HepG2 (cell line): Measurements from ENCODE around the gene CYCS. TPM values are rescaled to one million over a fixed set of nuclear protein-coding genes. Genes with fewer than 3 reads are reported as not detected.
A peak's percentile ranks its signal among the peaks of the same experiment; 100 is the strongest.

Experiments
- ATAC-seq: fragments of 200-7000 bp; cut with Tn5 transposase; 3 replicates; pipeline ENCODE4 v1.9.1; 2020; ENCODE audit warnings: mild to moderate bottlenecking, moderate library complexity
- BruUV-seq: library from RNA; stranded (reverse); fragments of 400-500 nt; replicated peaks from 2 replicates; lab custom pipeline; 2021; lab: Mats Ljungman, UMichigan
- CTCF ChIA-PET: fragments of 300-600 bp; formaldehyde crosslinking; extraction: SDS; loops from one replicate; lab custom pipeline; 2021; ENCODE audit warnings: low total read pairs, inconsistent platforms, low intra/inter-chr PET ratio; lab: Yijun Ruan, JAX
- POLR2A ChIA-PET: fragments of 350-600 bp; sonication (Branson Sonifier 250); formaldehyde crosslinking; loops from one replicate; lab custom pipeline; 2020; ENCODE audit warnings: antibody characterized with exemption, inconsistent platforms; lab: Yijun Ruan, JAX
- DNase-seq: peaks from one replicate; pipeline ENCODE4 v3.0.0-alpha.2; 2015; ENCODE audit warnings: low spot score
- FAIRE-seq: peaks from 3 replicates; lab custom pipeline; 2011; peaks lifted over from hg19 to GRCh38; lab: Jason Lieb, UNC
- H2AFZ ChIP-seq: one replicate; pipeline ENCODE4 v1.6.1; 2011; ENCODE audit warnings: low read length, inconsistent platforms
- H3K27ac ChIP-seq: fragments of 300-600 bp; 3 replicates; pipeline ENCODE4 v1.8.0; 2011; ENCODE audit warnings: mixed run types, mild to moderate bottlenecking, mixed read lengths, low read length, inconsistent platforms; ENCODE audit not compliant: insufficient read depth; ENCODE audit errors: extremely low read length
- H3K27me3 ChIP-seq, 2 experiments: fragments of 200-600 bp in 1 of 2; 2 replicates in 1 of 2; 3 replicates in 1 of 2; pipeline versions ENCODE4 v1.6.0 to v1.8.0; 2011; ENCODE audit warnings: low read length in 2 of 2, mild to moderate bottlenecking in 2 of 2, moderate library complexity in 2 of 2, inconsistent platforms in 1 of 2; ENCODE audit not compliant: insufficient read depth in 2 of 2, control insufficient read depth in 1 of 2
- H3K36me3 ChIP-seq, 2 experiments: fragments of 200-600 bp in 1 of 2; replicated peaks in 1 of 2; 2 replicates in 1 of 2; 3 replicates in 1 of 2; pipeline versions ENCODE4 v1.5.1 to v1.8.0; 2011; ENCODE audit warnings: low read length in 2 of 2, inconsistent platforms in 1 of 2; ENCODE audit not compliant: insufficient read depth in 2 of 2, control insufficient read depth in 1 of 2
- H3K4me1 ChIP-seq: 2 replicates; pipeline ENCODE4 v1.5.1; 2012; ENCODE audit warnings: low read length, inconsistent platforms; ENCODE audit not compliant: insufficient read depth
- H3K4me2 ChIP-seq: 2 replicates; pipeline ENCODE4 v1.6.0; 2011; ENCODE audit warnings: low read depth, low read length, inconsistent platforms
- H3K4me3 ChIP-seq, 3 experiments: fragments of 200-600 bp in 1 of 3; sonication (generic), shearing (Covaris generic) in 1 of 3; replicated peaks in 1 of 3; 2 replicates each; pipeline ENCODE4 v1.5.1; 2011 to 2016; ENCODE audit warnings: low read length in 3 of 3, inconsistent platforms in 2 of 3, low read depth in 2 of 3, mild to moderate bottlenecking in 2 of 3, control low read depth in 1 of 3, mixed read lengths in 1 of 3; ENCODE audit not compliant: insufficient read depth in 1 of 3
- H3K79me2 ChIP-seq: one replicate; pipeline ENCODE4 v1.6.1; 2011; ENCODE audit warnings: low read length, inconsistent platforms; ENCODE audit not compliant: insufficient read depth
- H3K9ac ChIP-seq: 2 replicates; pipeline ENCODE4 v1.6.0; 2011; ENCODE audit warnings: mild to moderate bottlenecking, low read depth, low read length, inconsistent platforms; ENCODE audit not compliant: insufficient read depth
- H3K9me3 ChIP-seq: 2 replicates; pipeline ENCODE4 v1.5.1; 2012; ENCODE audit warnings: mild to moderate bottlenecking, low read length
- H4K20me1 ChIP-seq: 2 replicates; pipeline ENCODE4 v1.6.0; 2011; ENCODE audit warnings: inconsistent platforms, mild to moderate bottlenecking, low read length, moderate library complexity; ENCODE audit not compliant: insufficient read depth
- AGO1 ChIP-seq: fragments of 200-400 bp; formaldehyde crosslinking; IDR thresholded peaks from 2 replicates; pipeline ENCODE4 v1.6.1; 2017; ENCODE audit warnings: mild to moderate bottlenecking, low read depth, low read length, moderate library complexity; ENCODE audit not compliant: poor library complexity, severe bottlenecking
- FLYWCH1 ChIP-seq: sonication (generic); formaldehyde crosslinking; IDR thresholded peaks from 2 replicates; pipeline ENCODE4 v1.8.1; 2023; ENCODE audit warnings: mild to moderate bottlenecking, missing genetic modification reagents
- HOXA5 ChIP-seq: sonication (generic); formaldehyde crosslinking; IDR thresholded peaks from 2 replicates; pipeline ENCODE4 v1.4.0; 2020; ENCODE audit warnings: missing genetic modification reagents
- NCOR1 ChIP-seq: fragments of 200-600 bp; sonication (generic); IDR thresholded peaks from 2 replicates; pipeline ENCODE4 v1.7.0; 2017; ENCODE audit warnings: antibody characterized with exemption, low read length, borderline replicate concordance
- PAX8 ChIP-seq: sonication (generic); formaldehyde crosslinking; IDR thresholded peaks from 2 replicates; pipeline ENCODE4 v1.8.0; 2022; ENCODE audit warnings: mild to moderate bottlenecking, missing genetic modification reagents, borderline replicate concordance
- POLR2AphosphoS2 ChIP-seq: IDR thresholded peaks from 2 replicates; pipeline ENCODE4 v1.6.1; 2011; ENCODE audit warnings: low read depth, low read length, improper control_type of control experiment
- SAP130 ChIP-seq: IDR thresholded peaks from 2 replicates; pipeline ENCODE4 v1.6.1; 2016; ENCODE audit warnings: low read depth
- SETDB1 ChIP-seq: sonication (generic); formaldehyde crosslinking; IDR thresholded peaks from 2 replicates; pipeline ENCODE4 v1.5.1; 2020; ENCODE audit warnings: missing genetic modification reagents, mild to moderate bottlenecking, borderline replicate concordance
- SRY ChIP-seq: sonication (generic); formaldehyde crosslinking; IDR thresholded peaks from 2 replicates; pipeline ENCODE4 v1.8.0; 2022; ENCODE audit warnings: mild to moderate bottlenecking, missing genetic modification reagents
- TAF1 ChIP-seq: sonication (generic); formaldehyde crosslinking; IDR thresholded peaks from 2 replicates; pipeline ENCODE4 v1.4.0; 2020; ENCODE audit warnings: missing genetic modification reagents
- TOE1 ChIP-seq: sonication (generic); formaldehyde crosslinking; IDR thresholded peaks from 2 replicates; pipeline ENCODE4 v1.4.0; 2020; ENCODE audit warnings: mild to moderate bottlenecking, missing genetic modification reagents
- ZBTB3 ChIP-seq: sonication (generic); formaldehyde crosslinking; IDR thresholded peaks from 2 replicates; pipeline ENCODE4 v1.4.0; 2020; ENCODE audit warnings: low read depth, mild to moderate bottlenecking, moderate library complexity, missing genetic modification reagents, borderline replicate concordance
- ZNF121 ChIP-seq: sonication (generic); formaldehyde crosslinking; IDR thresholded peaks from 2 replicates; pipeline ENCODE4 v1.5.0; 2020; ENCODE audit warnings: mild to moderate bottlenecking, missing genetic modification reagents
- ZNF326 ChIP-seq: sonication (generic); formaldehyde crosslinking; IDR thresholded peaks from 2 replicates; pipeline ENCODE4 v1.4.0; 2020; ENCODE audit warnings: missing genetic modification reagents, borderline replicate concordance
- ZNF557 ChIP-seq: sonication (generic); formaldehyde crosslinking; IDR thresholded peaks from 2 replicates; pipeline ENCODE4 v1.4.0; 2020; ENCODE audit warnings: missing genetic modification reagents
- ZNF562 ChIP-seq: sonication (generic); formaldehyde crosslinking; IDR thresholded peaks from 2 replicates; pipeline ENCODE4 v1.8.0; 2022; ENCODE audit warnings: missing genetic modification reagents, borderline replicate concordance
- WGBS: methylation state at CpG from one replicate; pipeline ENCODE4 v1.1.6; 2017; ENCODE audit warnings: low lambda C conversion rate; 5-methylcytosine and 5-hydroxymethylcytosine counted together
- in situ Hi-C: cut with HindIII; loops from 2 replicates; pipeline ENCODE4 v1.10.0; 2017; ENCODE audit warnings: low pct_unique_long_range_greater_than_20kb; ENCODE audit not compliant: extremely low pct_ligation_motif_present
- intact Hi-C: fragments of 100-400 bp; cut with micrococcal nuclease; formaldehyde crosslinking; loops from one replicate; pipeline ENCODE4 v1.10.0; 2022; ENCODE audit not compliant: unreplicated experiment
- polyA plus RNA-seq, 8 experiments: library from polyadenylated mRNA; depleted of rRNA in 3 of 8; stranded (reverse) in 7 of 8; unstranded in 1 of 8; fragments of >200 nt; fragmentation: Illumina TruSeq in 4 of 8; extraction: Trizol in 4 of 8; gene quantifications; 2 replicates each; pipeline versions ENCODE4 v1.2.1 to v1.2.3, GENCODE V29; 2011 to 2016; ENCODE audit warnings: low read depth in 4 of 8, missing spikeins in 1 of 8, mixed read lengths in 1 of 8; ENCODE audit not compliant: insufficient read depth in 1 of 8
- total RNA-seq, 5 experiments: library from RNA; depleted of rRNA; stranded (reverse); fragments of >200 nt; fragmentation: Illumina TruSeq; extraction: Trizol; gene quantifications; 2 replicates each; pipeline ENCODE4 v1.2.3, GENCODE V29; 2016; ENCODE audit warnings: low read depth in 1 of 5
- TF ChIP-seq, protein P1 (sequence below): sonication (generic); formaldehyde crosslinking; conservative IDR thresholded peaks from 2 replicates; pipeline ENCODE4 v1.8.0; 2022; ENCODE audit warnings: low read depth, missing genetic modification reagents
- TF ChIP-seq, protein P2 (sequence below), 2 experiments: IDR thresholded peaks; 2 replicates each; pipeline ENCODE4 v1.6.1; 2011 to 2012; ENCODE audit warnings: low read length in 2 of 2, borderline replicate concordance in 1 of 2, low read depth in 1 of 2, mild to moderate bottlenecking in 1 of 2, moderate library complexity in 1 of 2

Gene CYCS
- total and polyA plus RNA-seq, 2 of the 13 experiments (the other 11 are each of a cell fraction or from before 2014, with no cell fraction given): 35.9 to 202 TPM

DNA sequence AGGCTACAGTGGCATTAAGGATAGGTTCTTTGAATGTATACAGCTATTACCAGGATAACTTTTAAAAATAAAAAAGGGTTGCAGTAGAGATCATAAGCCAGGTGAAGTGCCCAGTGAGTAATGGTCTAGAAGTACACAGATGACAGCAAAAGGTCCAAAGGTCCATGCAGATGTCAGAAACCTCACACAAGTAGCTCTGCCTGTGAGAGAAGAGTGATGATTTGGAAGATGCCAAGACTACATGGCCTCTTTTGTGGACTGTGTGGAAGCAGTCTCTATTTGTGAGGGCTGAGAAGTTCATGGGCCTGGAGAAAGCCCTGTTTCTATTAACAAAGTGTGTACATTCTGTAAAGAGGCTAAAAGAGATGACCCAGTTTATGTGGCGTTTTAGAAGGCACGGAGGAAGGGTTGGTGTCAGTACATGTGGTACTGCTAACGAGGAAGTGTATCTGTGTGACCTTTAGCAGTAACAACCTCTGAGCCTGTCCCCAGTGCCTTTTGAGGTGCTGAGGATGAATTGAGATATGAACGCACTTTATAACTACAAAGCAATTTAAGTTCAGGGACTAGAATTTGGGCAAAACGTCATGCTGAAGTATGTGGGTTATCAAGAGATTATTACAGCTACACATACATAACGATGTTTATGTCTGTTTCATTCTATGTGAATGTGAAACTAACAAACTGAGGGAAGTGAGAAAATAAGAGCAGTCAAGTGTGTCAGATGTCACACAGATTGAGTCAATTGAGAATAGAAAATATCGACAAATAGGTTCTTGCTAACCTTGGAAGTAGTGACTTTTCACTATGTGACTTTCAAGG is 7.6 kb downstream of the CYCS start (continued):
- TF ChIP-seq, protein P1, sequence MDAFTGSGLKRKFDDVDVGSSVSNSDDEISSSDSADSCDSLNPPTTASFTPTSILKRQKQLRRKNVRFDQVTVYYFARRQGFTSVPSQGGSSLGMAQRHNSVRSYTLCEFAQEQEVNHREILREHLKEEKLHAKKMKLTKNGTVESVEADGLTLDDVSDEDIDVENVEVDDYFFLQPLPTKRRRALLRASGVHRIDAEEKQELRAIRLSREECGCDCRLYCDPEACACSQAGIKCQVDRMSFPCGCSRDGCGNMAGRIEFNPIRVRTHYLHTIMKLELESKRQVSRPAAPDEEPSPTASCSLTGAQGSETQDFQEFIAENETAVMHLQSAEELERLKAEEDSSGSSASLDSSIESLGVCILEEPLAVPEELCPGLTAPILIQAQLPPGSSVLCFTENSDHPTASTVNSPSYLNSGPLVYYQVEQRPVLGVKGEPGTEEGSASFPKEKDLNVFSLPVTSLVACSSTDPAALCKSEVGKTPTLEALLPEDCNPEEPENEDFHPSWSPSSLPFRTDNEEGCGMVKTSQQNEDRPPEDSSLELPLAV (CRISPR knock-in tag): no peak
- TF ChIP-seq SAP130 (CRISPR knock-in tag) (peak; percentile 40; the same call in 1 of the 2 replicates), ZNF326 (CRISPR knock-in tag) (no peak), POLR2AphosphoS2 (peak; percentile 74; the same call in 1 of the 2 replicates), SETDB1 (CRISPR knock-in tag) (no peak), TAF1 (CRISPR knock-in tag) (no peak), NCOR1 (no peak), ZNF557 (CRISPR knock-in tag) (no peak)
- TF ChIP-seq, all 625 proteins: peak for 10

DNA sequence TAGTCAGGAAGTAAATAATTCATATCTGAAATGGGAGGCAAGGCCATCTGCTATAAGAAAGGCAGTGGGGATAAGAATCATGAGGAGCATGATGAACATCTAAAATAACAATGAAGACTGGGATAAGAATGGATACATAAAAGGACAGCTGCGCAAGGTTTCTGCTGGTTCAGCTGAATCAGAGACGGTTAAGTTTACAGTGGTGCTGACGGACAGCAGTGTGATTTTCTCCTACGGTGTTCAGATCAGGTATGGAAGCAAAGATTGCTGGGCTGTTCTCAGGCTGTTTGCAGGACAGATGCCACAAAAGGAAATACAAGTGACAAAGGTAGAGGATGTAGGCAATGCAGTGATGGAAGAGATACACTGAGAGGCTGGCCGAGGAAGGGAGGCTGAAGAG is 8.4 kb downstream of the CYCS start:
- WGBS: 94% methylated on average over 5 of the region's 5 CpGs
- H3K4me1 ChIP-seq: peaks cover 18% of the 10 kb centered on the region
- in situ Hi-C loops (no loop called here), intact Hi-C loops (no loop called here)
- H3K79me2 ChIP-seq: no peaks in the 10 kb centered on the region
- ATAC-seq: no peak
- H3K9ac ChIP-seq: no peak overlapping the region
- H3K36me3 ChIP-seq: peaks cover 1 to 14% of the 10 kb centered on the region in 2 experiments; a peak in 4 of 5 replicates
- BruUV-seq: no TSS peak
- H3K9me3 ChIP-seq: no peaks in the 10 kb centered on the region
- H3K27me3 ChIP-seq: no peaks in the 10 kb centered on the region
- ChIA-PET CTCF (no interaction called here), POLR2A (interaction anchor here (0.6 to 2.1 kb wide), 2 partner anchors 9 to 130 kb away, joined by 4 to 23 read pairs; partner anchors contain the start of gene CYCS)
- DNase-seq: no peak
- no peak overlapping the region for H2AFZ ChIP-seq
- H3K4me2 ChIP-seq: no peak overlapping the region
- peaks cover 3% of the 10 kb centered on the region for H4K20me1 ChIP-seq
- H3K4me3 ChIP-seq: no peak overlapping the region
- H3K27ac ChIP-seq: no peak overlapping the region
- FAIRE-seq: no peak
- TF ChIP-seq ZNF121 (CRISPR knock-in tag) (no peak), AGO1 (no peak), PAX8 (CRISPR knock-in tag) (no peak), HOXA5 (CRISPR knock-in tag) (no peak), ZNF562 (CRISPR knock-in tag) (no peak), SRY (CRISPR knock-in tag) (no peak), TOE1 (no peak), FLYWCH1 (CRISPR knock-in tag) (no peak), ZBTB3 (no peak)
- TF ChIP-seq, protein P2, sequence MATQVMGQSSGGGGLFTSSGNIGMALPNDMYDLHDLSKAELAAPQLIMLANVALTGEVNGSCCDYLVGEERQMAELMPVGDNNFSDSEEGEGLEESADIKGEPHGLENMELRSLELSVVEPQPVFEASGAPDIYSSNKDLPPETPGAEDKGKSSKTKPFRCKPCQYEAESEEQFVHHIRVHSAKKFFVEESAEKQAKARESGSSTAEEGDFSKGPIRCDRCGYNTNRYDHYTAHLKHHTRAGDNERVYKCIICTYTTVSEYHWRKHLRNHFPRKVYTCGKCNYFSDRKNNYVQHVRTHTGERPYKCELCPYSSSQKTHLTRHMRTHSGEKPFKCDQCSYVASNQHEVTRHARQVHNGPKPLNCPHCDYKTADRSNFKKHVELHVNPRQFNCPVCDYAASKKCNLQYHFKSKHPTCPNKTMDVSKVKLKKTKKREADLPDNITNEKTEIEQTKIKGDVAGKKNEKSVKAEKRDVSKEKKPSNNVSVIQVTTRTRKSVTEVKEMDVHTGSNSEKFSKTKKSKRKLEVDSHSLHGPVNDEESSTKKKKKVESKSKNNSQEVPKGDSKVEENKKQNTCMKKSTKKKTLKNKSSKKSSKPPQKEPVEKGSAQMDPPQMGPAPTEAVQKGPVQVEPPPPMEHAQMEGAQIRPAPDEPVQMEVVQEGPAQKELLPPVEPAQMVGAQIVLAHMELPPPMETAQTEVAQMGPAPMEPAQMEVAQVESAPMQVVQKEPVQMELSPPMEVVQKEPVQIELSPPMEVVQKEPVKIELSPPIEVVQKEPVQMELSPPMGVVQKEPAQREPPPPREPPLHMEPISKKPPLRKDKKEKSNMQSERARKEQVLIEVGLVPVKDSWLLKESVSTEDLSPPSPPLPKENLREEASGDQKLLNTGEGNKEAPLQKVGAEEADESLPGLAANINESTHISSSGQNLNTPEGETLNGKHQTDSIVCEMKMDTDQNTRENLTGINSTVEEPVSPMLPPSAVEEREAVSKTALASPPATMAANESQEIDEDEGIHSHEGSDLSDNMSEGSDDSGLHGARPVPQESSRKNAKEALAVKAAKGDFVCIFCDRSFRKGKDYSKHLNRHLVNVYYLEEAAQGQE (IDR thresholded peaks at IDR 0.05; ENCODE audit: borderline replicate concordance in 1 of 2, low read depth in 1 of 2, low read length in 2 of 2): peak in 1 of 2 experiments; percentile 38; a peak in 1 of 4 replicates
